Osteocyte (in vitro differentiated cells): ENCODE results near the gene PNPLA2. TPM values are rescaled to one million over a fixed set of nuclear protein-coding genes. Genes with fewer than 3 reads are reported as not detected.

ENCODE experiments used
- DNase-seq: peaks from one replicate; pipeline ENCODE4 v3.0.0; 2021; ENCODE audit warnings: mixed read lengths; ENCODE audit not compliant: unreplicated experiment; ENCODE audit errors: extremely low spot score
- H3K27ac Mint-ChIP-seq: one replicate; pipeline ENCODE4 v1.8.0; 2021; ENCODE audit warnings: mild to moderate bottlenecking, mixed read lengths; ENCODE audit not compliant: unreplicated experiment
- H3K27me3 Mint-ChIP-seq: one replicate; pipeline ENCODE4 v1.8.0; 2021; ENCODE audit warnings: mixed read lengths; ENCODE audit not compliant: unreplicated experiment
- H3K36me3 Mint-ChIP-seq: one replicate; pipeline ENCODE4 v1.8.0; 2021; ENCODE audit warnings: mixed read lengths; ENCODE audit not compliant: unreplicated experiment
- H3K4me1 Mint-ChIP-seq: one replicate; pipeline ENCODE4 v1.8.0; 2021; ENCODE audit warnings: mixed read lengths; ENCODE audit not compliant: unreplicated experiment
- H3K4me3 Mint-ChIP-seq: one replicate; pipeline ENCODE4 v1.8.0; 2021; ENCODE audit warnings: mild to moderate bottlenecking, moderate library complexity, mixed read lengths; ENCODE audit not compliant: unreplicated experiment
- H3K9me3 Mint-ChIP-seq: one replicate; pipeline ENCODE4 v1.8.0; 2021; ENCODE audit warnings: mixed read lengths; ENCODE audit not compliant: unreplicated experiment
- CTCF ChIP-seq: fragments of 200-600 bp; sonication (generic); IDR thresholded peaks from 2 replicates; pipeline ENCODE4 v1.5.0; 2021; ENCODE audit warnings: antibody characterized with exemption, mild to moderate bottlenecking, moderate library complexity
- total RNA-seq: library from RNA; stranded (reverse); gene quantifications from 2 replicates; pipeline ENCODE4 v1.2.1, GENCODE V29; 2021

PNPLA2 gene
- total RNA-seq, 1 donor from 2014 or later, result 96.4 TPM

- Mint-ChIP-seq H3K4me3 (peak within 1 kb of the TSS; percentile 79), H3K9me3 (no peaks in the 10 kb centered on the region), H3K4me1 (peaks cover 19% of the 10 kb centered on the region), H3K36me3 (no peaks in the 10 kb centered on the region), H3K27me3 (no peaks in the 10 kb centered on the region), H3K27ac (peak within 1 kb of the TSS; percentile 89)
- TF ChIP-seq CTCF, result peak; percentile 82
- DNase-seq, result peak; percentile 95
Observed at GRCh38 chr11:798093-798713, 20.5 kb upstream of the PNPLA2 start, which contains the start of gene SLC25A22. Gene SLC25A22, minus strand, starts transcription at chr11:798281. Its CDS starts 3,275 bp downstream, at chr11:795006.

- TF ChIP-seq CTCF, result no peak
- no peak for DNase-seq
- Mint-ChIP-seq H3K4me3 (no peak overlapping the region), H3K4me1 (peaks cover 25% of the 10 kb centered on the region), H3K9me3 (no peaks in the 10 kb centered on the region), H3K27ac (no peak overlapping the region), H3K36me3 (no peaks in the 10 kb centered on the region), H3K27me3 (no peaks in the 10 kb centered on the region)
Observed at GRCh38 chr11:799641-800316, 18.9 kb upstream of the PNPLA2 start.

GRCh38 chr11:800473-800872 lies 18.2 kb upstream of the PNPLA2 start:
- DNase-seq, result no peak
- H3K9me3 Mint-ChIP-seq, result no peaks in the 10 kb centered on the region
- H3K27ac Mint-ChIP-seq, result no peak overlapping the region
- H3K36me3 Mint-ChIP-seq, result no peaks in the 10 kb centered on the region
- H3K27me3 Mint-ChIP-seq, result no peaks in the 10 kb centered on the region
- H3K4me1 Mint-ChIP-seq, result peaks cover 22% of the 10 kb centered on the region
- no peak overlapping the region for H3K4me3 Mint-ChIP-seq
- TF ChIP-seq CTCF, result no peak

GRCh38 chr11:801097-801780 lies 17.5 kb upstream of the PNPLA2 start:
- Mint-ChIP-seq H3K9me3 (no peaks in the 10 kb centered on the region), H3K4me3 (no peak overlapping the region), H3K27me3 (no peaks in the 10 kb centered on the region), H3K36me3 (no peaks in the 10 kb centered on the region), H3K4me1 (peaks cover 17% of the 10 kb centered on the region), H3K27ac (no peak overlapping the region)
- no peak for DNase-seq
- TF ChIP-seq CTCF, result no peak
